ENCODE results near the gene HAL. TPM values are rescaled to one million over a fixed set of nuclear protein-coding genes. Genes with fewer than 3 reads are reported as not detected.
A peak's percentile ranks its signal among the peaks of the same experiment; 100 is the strongest.

HAL gene
- polyA plus RNA-seq, 4 donors, result 0.31 to 8.7 (median 1.1) TPM

- Histone ChIP-seq H3K4me1 (ENCODE audit: control insufficient read depth in 3 of 3, insufficient read depth in 2 of 3, low read depth in 1 of 3, low read length in 2 of 3) (no peaks in the 10 kb centered on the region), H3K27me3 (ENCODE audit: control insufficient read depth in 3 of 3, insufficient read depth in 3 of 3, low read length in 3 of 3) (no peaks in the 10 kb centered on the region), H3K4me3 (ENCODE audit: low read depth in 1 of 3, low read length in 3 of 3) (no peak overlapping the region), H3K36me3 (ENCODE audit: control insufficient read depth in 3 of 3, insufficient read depth in 2 of 3, low read depth in 1 of 3, low read length in 3 of 3) (peaks cover 6 to 17% (median 7%) of the 10 kb centered on the region in 3 donors), H3K27ac (ENCODE audit: low read depth in 1 of 3, low read length in 2 of 3) (no peak overlapping the region), H3K9me3 (ENCODE audit: control insufficient read depth in 2 of 2, insufficient read depth in 1 of 2, low read depth in 1 of 2, low read length in 1 of 2) (no peaks in the 10 kb centered on the region)
- FAIRE-seq (no peak), DNase-seq (no peak)
- WGBS, 3 donors, result 97 to 100% (median 98%) methylated on average over 4 of the region's 4 CpGs
These were observed 29.4 kb upstream of the HAL start for GRCh38 chr12:96025518-96025917.

- Histone ChIP-seq H3K9me3 (ENCODE audit: control insufficient read depth in 2 of 2, insufficient read depth in 1 of 2, low read depth in 1 of 2, low read length in 1 of 2) (no peaks in the 10 kb centered on the region), H3K4me3 (ENCODE audit: low read depth in 1 of 3, low read length in 3 of 3) (no peak overlapping the region), H3K27ac (ENCODE audit: low read depth in 1 of 3, low read length in 2 of 3) (no peak overlapping the region), H3K27me3 (ENCODE audit: control insufficient read depth in 3 of 3, insufficient read depth in 3 of 3, low read length in 3 of 3) (no peaks in the 10 kb centered on the region), H3K36me3 (ENCODE audit: control insufficient read depth in 3 of 3, insufficient read depth in 2 of 3, low read depth in 1 of 3, low read length in 3 of 3) (peaks cover 6 to 30% (median 9%) of the 10 kb centered on the region in 3 donors), H3K4me1 (ENCODE audit: control insufficient read depth in 3 of 3, insufficient read depth in 2 of 3, low read depth in 1 of 3, low read length in 2 of 3) (no peaks in the 10 kb centered on the region)
- DNase-seq, result no peak
- no peak for FAIRE-seq
- 85 to 91% (median 89%) methylated on average over 3 of the region's 3 CpGs for WGBS, 3 donors
These were observed 24.3 kb upstream of the HAL start for GRCh38 chr12:96020314-96021003.

- DNase-seq (peak; percentile 15 to 28), FAIRE-seq (no peak)
- peaks cover 3 to 27% (median 17%) of the 10 kb centered on the region in 3 donors for H3K36me3 ChIP-seq (ENCODE audit: control insufficient read depth in 3 of 3, insufficient read depth in 2 of 3, low read depth in 1 of 3, low read length in 3 of 3)
- H3K4me1 ChIP-seq (ENCODE audit: control insufficient read depth in 3 of 3, insufficient read depth in 2 of 3, low read depth in 1 of 3, low read length in 2 of 3), result no peaks in the 10 kb centered on the region
- no peak overlapping the region for H3K27ac ChIP-seq (ENCODE audit: low read depth in 1 of 3, low read length in 2 of 3)
- no peak overlapping the region for H3K4me3 ChIP-seq (ENCODE audit: low read depth in 1 of 3, low read length in 3 of 3)
- WGBS, 3 donors, result 77 to 87% (median 81%) methylated on average over 5 of the region's 5 CpGs
- H3K9me3 ChIP-seq (ENCODE audit: control insufficient read depth in 2 of 2, insufficient read depth in 1 of 2, low read depth in 1 of 2, low read length in 1 of 2), result no peaks in the 10 kb centered on the region
- H3K27me3 ChIP-seq (ENCODE audit: control insufficient read depth in 3 of 3, insufficient read depth in 3 of 3, low read length in 3 of 3), result no peaks in the 10 kb centered on the region
These were observed 19.5 kb upstream of the HAL start for GRCh38 chr12:96015672-96016071.

GRCh38 chr12:96014943-96015599 lies 18.9 kb upstream of the HAL start:
- no peaks in the 10 kb centered on the region for H3K4me1 ChIP-seq (ENCODE audit: control insufficient read depth in 3 of 3, insufficient read depth in 2 of 3, low read depth in 1 of 3, low read length in 2 of 3)
- 92 to 95% (median 93%) methylated on average over 3 of the region's 3 CpGs for WGBS, 3 donors
- no peak for FAIRE-seq

GRCh38 chr12:96007729-96008128 lies 11.6 kb upstream of the HAL start:
- Histone ChIP-seq H3K36me3 (ENCODE audit: control insufficient read depth in 3 of 3, insufficient read depth in 2 of 3, low read depth in 1 of 3, low read length in 3 of 3) (peaks cover 3 to 30% (median 24%) of the 10 kb centered on the region in 3 donors), H3K27ac (ENCODE audit: low read depth in 1 of 3, low read length in 2 of 3) (no peak overlapping the region), H3K4me3 (ENCODE audit: low read depth in 1 of 3, low read length in 3 of 3) (no peak overlapping the region), H3K9me3 (ENCODE audit: control insufficient read depth in 2 of 2, insufficient read depth in 1 of 2, low read depth in 1 of 2, low read length in 1 of 2) (no peaks in the 10 kb centered on the region), H3K27me3 (ENCODE audit: control insufficient read depth in 3 of 3, insufficient read depth in 3 of 3, low read length in 3 of 3) (no peaks in the 10 kb centered on the region), H3K4me1 (ENCODE audit: control insufficient read depth in 3 of 3, insufficient read depth in 2 of 3, low read depth in 1 of 3, low read length in 2 of 3) (no peaks in the 10 kb centered on the region)
- no peak for FAIRE-seq
- 56 to 69% (median 64%) methylated on average over 1 of the region's 1 CpG for WGBS, 3 donors
- no peak for DNase-seq

More at GRCh38 chr12:96014943-96015599, 18.9 kb upstream of the HAL start:
- no peak for DNase-seq
- Histone ChIP-seq H3K27me3 (ENCODE audit: control insufficient read depth in 3 of 3, insufficient read depth in 3 of 3, low read length in 3 of 3) (no peaks in the 10 kb centered on the region), H3K9me3 (ENCODE audit: control insufficient read depth in 2 of 2, insufficient read depth in 1 of 2, low read depth in 1 of 2, low read length in 1 of 2) (no peaks in the 10 kb centered on the region), H3K27ac (ENCODE audit: low read depth in 1 of 3, low read length in 2 of 3) (no peak overlapping the region), H3K36me3 (ENCODE audit: control insufficient read depth in 3 of 3, insufficient read depth in 2 of 3, low read depth in 1 of 3, low read length in 3 of 3) (peaks cover 6 to 27% (median 17%) of the 10 kb centered on the region in 3 donors), H3K4me3 (ENCODE audit: low read depth in 1 of 3, low read length in 3 of 3) (no peak overlapping the region)

- WGBS, 3 donors, result 81 to 98% (median 88%) methylated on average over 1 of the region's 1 CpG
- H3K4me3 ChIP-seq (ENCODE audit: low read depth in 1 of 3, low read length in 3 of 3), result no peak overlapping the region
- H3K4me1 ChIP-seq (ENCODE audit: control insufficient read depth in 3 of 3, insufficient read depth in 2 of 3, low read depth in 1 of 3, low read length in 2 of 3), result no peaks in the 10 kb centered on the region
- no peak for DNase-seq
- peak; percentile 36 for FAIRE-seq
- H3K27ac ChIP-seq (ENCODE audit: low read depth in 1 of 3, low read length in 2 of 3), result no peak overlapping the region
- H3K27me3 ChIP-seq (ENCODE audit: control insufficient read depth in 3 of 3, insufficient read depth in 3 of 3, low read length in 3 of 3), result no peaks in the 10 kb centered on the region
- H3K9me3 ChIP-seq (ENCODE audit: control insufficient read depth in 2 of 2, insufficient read depth in 1 of 2, low read depth in 1 of 2, low read length in 1 of 2), result no peaks in the 10 kb centered on the region
- peaks cover 3 to 27% (median 19%) of the 10 kb centered on the region in 3 donors for H3K36me3 ChIP-seq (ENCODE audit: control insufficient read depth in 3 of 3, insufficient read depth in 2 of 3, low read depth in 1 of 3, low read length in 3 of 3)
These were observed 10.6 kb upstream of the HAL start for GRCh38 chr12:96006727-96007126.

- FAIRE-seq (no peak), DNase-seq (no peak)
- Histone ChIP-seq H3K4me3 (ENCODE audit: low read depth in 1 of 3, low read length in 3 of 3) (no peak overlapping the region), H3K36me3 (ENCODE audit: control insufficient read depth in 3 of 3, insufficient read depth in 2 of 3, low read depth in 1 of 3, low read length in 3 of 3) (peaks cover 3 to 30% (median 16%) of the 10 kb centered on the region in 3 donors), H3K9me3 (ENCODE audit: control insufficient read depth in 2 of 2, insufficient read depth in 1 of 2, low read depth in 1 of 2, low read length in 1 of 2) (no peaks in the 10 kb centered on the region), H3K27me3 (ENCODE audit: control insufficient read depth in 3 of 3, insufficient read depth in 3 of 3, low read length in 3 of 3) (no peaks in the 10 kb centered on the region), H3K4me1 (ENCODE audit: control insufficient read depth in 3 of 3, insufficient read depth in 2 of 3, low read depth in 1 of 3, low read length in 2 of 3) (peaks cover under 1 to 7% (median 2%) of the 10 kb centered on the region in 3 donors), H3K27ac (ENCODE audit: low read depth in 1 of 3, low read length in 2 of 3) (no peak overlapping the region)
- 94 to 97% (median 96%) methylated on average over 5 of the region's 5 CpGs for WGBS, 3 donors
These were observed 4.7 kb upstream of the HAL start for GRCh38 chr12:96000858-96001257.

GRCh38 chr12:95999484-95999883 lies 3.3 kb upstream of the HAL start:
- H3K36me3 ChIP-seq (ENCODE audit: control insufficient read depth in 3 of 3, insufficient read depth in 2 of 3, low read depth in 1 of 3, low read length in 3 of 3), result peaks cover 3 to 28% (median 6%) of the 10 kb centered on the region in 3 donors

More at GRCh38 chr12:95999484-95999883, 3.3 kb upstream of the HAL start:
- H3K4me3 ChIP-seq (ENCODE audit: low read depth in 1 of 3, low read length in 3 of 3), result no peak overlapping the region
- DNase-seq (no peak), FAIRE-seq (no peak)
- H3K9me3 ChIP-seq (ENCODE audit: control insufficient read depth in 2 of 2, insufficient read depth in 1 of 2, low read depth in 1 of 2, low read length in 1 of 2), result no peaks in the 10 kb centered on the region
- no peak overlapping the region for H3K27ac ChIP-seq (ENCODE audit: low read depth in 1 of 3, low read length in 2 of 3)
- H3K4me1 ChIP-seq (ENCODE audit: control insufficient read depth in 3 of 3, insufficient read depth in 2 of 3, low read depth in 1 of 3, low read length in 2 of 3), result peaks cover 3 to 10% (median 4%) of the 10 kb centered on the region in 3 donors
- 80 to 91% (median 86%) methylated on average over 5 of the region's 5 CpGs for WGBS, 3 donors
- no peaks in the 10 kb centered on the region for H3K27me3 ChIP-seq (ENCODE audit: control insufficient read depth in 3 of 3, insufficient read depth in 3 of 3, low read length in 3 of 3)
